HEK293 (cell line): ENCODE data around the gene UROC1.

Experiments used
- CTCF ChIA-PET: fragments of 350-600 bp; formaldehyde crosslinking; extraction: SDS; loops from one replicate; lab custom pipeline; 2021; ENCODE audit warnings: antibody characterized with exemption; lab: Yijun Ruan, JAX
- POLR2A ChIA-PET: fragments of 300-600 bp; formaldehyde crosslinking; extraction: SDS; loops from one replicate; lab custom pipeline; 2020; ENCODE audit warnings: antibody characterized with exemption, inconsistent platforms; lab: Yijun Ruan, JAX
- H3K27ac ChIP-seq: fragments of 200-500 bp; sonication (Bioruptor generic); 2 replicates; pipeline ENCODE4 v1.5.1; 2014; ENCODE audit warnings: low read depth, low read length, control low read depth, inconsistent platforms; ENCODE audit errors: extremely low read depth
- H3K36me3 ChIP-seq, 2 experiments: fragments of 200-500 bp in 1 of 2; sonication (Bioruptor generic) in 1 of 2; 1 replicate in 1 of 2; 2 replicates in 1 of 2; pipeline ENCODE4 v1.5.1; 2014 to 2017; ENCODE audit warnings: inconsistent platforms in 2 of 2, low read length in 2 of 2; ENCODE audit not compliant: control insufficient read depth in 2 of 2, insufficient read depth in 1 of 2
- H3K4me1 ChIP-seq: fragments of 200-500 bp; sonication (Bioruptor generic); 2 replicates; pipeline ENCODE4 v1.5.1; 2014; ENCODE audit warnings: mild to moderate bottlenecking, low read length, inconsistent platforms; ENCODE audit not compliant: control insufficient read depth, insufficient read depth
- H3K4me3 ChIP-seq: 2 replicates; pipeline ENCODE4 v1.5.1; 2011; ENCODE audit warnings: low read depth, mild to moderate bottlenecking, control low read depth, low read length, moderate library complexity
- H3K9me3 ChIP-seq: fragments of 200-500 bp; sonication (Bioruptor generic); 2 replicates; pipeline ENCODE4 v1.5.1; 2014; ENCODE audit warnings: low read depth, low read length, inconsistent platforms; ENCODE audit not compliant: control insufficient read depth, insufficient read depth
- REPIN1 ChIP-seq: fragments of 450-650 bp; formaldehyde crosslinking; IDR thresholded peaks from 2 replicates; pipeline ENCODE4 v1.5.1; 2017; ENCODE audit warnings: missing biosample characterization, missing genetic modification characterization, low read depth
- TRIM28 ChIP-seq: IDR thresholded peaks from 2 replicates; pipeline ENCODE4 v1.6.1; 2011; ENCODE audit warnings: low read length, control low read depth, borderline replicate concordance
- TSHZ1 ChIP-seq: fragments of 450-650 bp; formaldehyde crosslinking; IDR thresholded peaks from 2 replicates; pipeline ENCODE4 v1.5.1; 2016; ENCODE audit warnings: missing biosample characterization, missing genetic modification characterization, borderline replicate concordance
- ZNF146 ChIP-seq: fragments of 450-650 bp; formaldehyde crosslinking; IDR thresholded peaks from 2 replicates; pipeline ENCODE4 v1.5.1; 2016; ENCODE audit warnings: missing biosample characterization, missing genetic modification characterization
- ZNF148 ChIP-seq: fragments of 450-650 bp; formaldehyde crosslinking; IDR thresholded peaks from 2 replicates; pipeline ENCODE4 v1.5.0; 2017; ENCODE audit warnings: missing biosample characterization, missing genetic modification characterization, borderline replicate concordance
- ZNF391 ChIP-seq: fragments of 450-650 bp; formaldehyde crosslinking; IDR thresholded peaks from 2 replicates; pipeline ENCODE4 v1.5.1; 2016; ENCODE audit warnings: low read depth, missing biosample characterization, missing genetic modification characterization, borderline replicate concordance
- ZNF510 ChIP-seq: fragments of 450-650 bp; formaldehyde crosslinking; IDR thresholded peaks from 2 replicates; pipeline ENCODE4 v1.5.1; 2018; ENCODE audit warnings: mild to moderate bottlenecking, missing genetic modification characterization, missing biosample characterization; ENCODE audit not compliant: insufficient replicate concordance
- ZNF555 ChIP-seq: fragments of 450-650 bp; formaldehyde crosslinking; conservative IDR thresholded peaks from 2 replicates; pipeline ENCODE4 v1.5.1; 2017; ENCODE audit warnings: missing biosample characterization, mild to moderate bottlenecking, missing genetic modification characterization, inconsistent platforms
- ZNF585B ChIP-seq: fragments of 450-650 bp; formaldehyde crosslinking; IDR thresholded peaks from 2 replicates; pipeline ENCODE4 v1.5.1; 2016; ENCODE audit warnings: missing biosample characterization, missing genetic modification characterization
- ZNF596 ChIP-seq: fragments of 450-650 bp; IDR thresholded peaks from 2 replicates; pipeline ENCODE4 v1.5.0; 2018; ENCODE audit warnings: missing biosample characterization, mild to moderate bottlenecking, missing genetic modification characterization, moderate library complexity
- ZNF660 ChIP-seq: fragments of 450-650 bp; IDR thresholded peaks from 2 replicates; pipeline ENCODE4 v1.5.1; 2018; ENCODE audit warnings: missing biosample characterization, mild to moderate bottlenecking, missing genetic modification characterization
- ZSCAN18 ChIP-seq: fragments of 450-650 bp; formaldehyde crosslinking; IDR thresholded peaks from 2 replicates; pipeline ENCODE4 v1.5.1; 2016; ENCODE audit warnings: missing biosample characterization, missing genetic modification characterization
- TF ChIP-seq, protein P1 (sequence below): fragments of 450-650 bp; formaldehyde crosslinking; conservative IDR thresholded peaks from 2 replicates; pipeline ENCODE4 v1.5.1; 2016; ENCODE audit warnings: low read depth, missing biosample characterization, missing genetic modification characterization
- TF ChIP-seq, protein P2 (sequence below): fragments of 450-650 bp; formaldehyde crosslinking; IDR thresholded peaks from 2 replicates; pipeline ENCODE4 v1.5.1; 2016; ENCODE audit warnings: missing biosample characterization, missing genetic modification characterization
- TF ChIP-seq, protein P3 (sequence below): fragments of 450-650 bp; formaldehyde crosslinking; IDR thresholded peaks from 2 replicates; pipeline ENCODE4 v1.5.1; 2016; ENCODE audit warnings: missing biosample characterization, missing genetic modification characterization

UROC1 gene

GRCh38 chr3:126543457-126544061 lies 26.0 kb upstream of the UROC1 start (continued):
- TF ChIP-seq, protein P1, sequence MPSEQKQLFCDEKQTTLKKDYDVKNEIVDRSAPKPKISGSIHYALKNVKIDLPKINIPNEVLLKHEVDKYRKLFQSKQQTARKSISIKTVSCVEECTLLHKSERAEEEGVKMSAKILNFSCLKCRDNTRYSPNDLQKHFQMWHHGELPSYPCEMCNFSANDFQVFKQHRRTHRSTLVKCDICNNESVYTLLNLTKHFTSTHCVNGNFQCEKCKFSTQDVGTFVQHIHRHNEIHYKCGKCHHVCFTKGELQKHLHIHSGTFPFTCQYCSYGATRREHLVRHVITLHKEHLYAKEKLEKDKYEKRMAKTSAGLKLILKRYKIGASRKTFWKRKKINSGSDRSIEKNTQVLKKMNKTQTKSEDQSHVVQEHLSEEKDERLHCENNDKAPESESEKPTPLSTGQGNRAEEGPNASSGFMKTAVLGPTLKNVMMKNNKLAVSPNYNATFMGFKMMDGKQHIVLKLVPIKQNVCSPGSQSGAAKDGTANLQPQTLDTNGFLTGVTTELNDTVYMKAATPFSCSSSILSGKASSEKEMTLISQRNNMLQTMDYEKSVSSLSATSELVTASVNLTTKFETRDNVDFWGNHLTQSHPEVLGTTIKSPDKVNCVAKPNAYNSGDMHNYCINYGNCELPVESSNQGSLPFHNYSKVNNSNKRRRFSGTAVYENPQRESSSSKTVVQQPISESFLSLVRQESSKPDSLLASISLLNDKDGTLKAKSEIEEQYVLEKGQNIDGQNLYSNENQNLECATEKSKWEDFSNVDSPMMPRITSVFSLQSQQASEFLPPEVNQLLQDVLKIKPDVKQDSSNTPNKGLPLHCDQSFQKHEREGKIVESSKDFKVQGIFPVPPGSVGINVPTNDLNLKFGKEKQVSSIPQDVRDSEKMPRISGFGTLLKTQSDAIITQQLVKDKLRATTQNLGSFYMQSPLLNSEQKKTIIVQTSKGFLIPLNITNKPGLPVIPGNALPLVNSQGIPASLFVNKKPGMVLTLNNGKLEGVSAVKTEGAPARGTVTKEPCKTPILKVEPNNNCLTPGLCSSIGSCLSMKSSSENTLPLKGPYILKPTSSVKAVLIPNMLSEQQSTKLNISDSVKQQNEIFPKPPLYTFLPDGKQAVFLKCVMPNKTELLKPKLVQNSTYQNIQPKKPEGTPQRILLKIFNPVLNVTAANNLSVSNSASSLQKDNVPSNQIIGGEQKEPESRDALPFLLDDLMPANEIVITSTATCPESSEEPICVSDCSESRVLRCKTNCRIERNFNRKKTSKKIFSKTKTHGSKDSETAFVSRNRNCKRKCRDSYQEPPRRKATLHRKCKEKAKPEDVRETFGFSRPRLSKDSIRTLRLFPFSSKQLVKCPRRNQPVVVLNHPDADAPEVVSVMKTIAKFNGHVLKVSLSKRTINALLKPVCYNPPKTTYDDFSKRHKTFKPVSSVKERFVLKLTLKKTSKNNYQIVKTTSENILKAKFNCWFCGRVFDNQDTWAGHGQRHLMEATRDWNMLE = no peak
- no peak for TF ChIP-seq ZNF555 (tag by site-specific recombination)
- TF ChIP-seq, protein P2, sequence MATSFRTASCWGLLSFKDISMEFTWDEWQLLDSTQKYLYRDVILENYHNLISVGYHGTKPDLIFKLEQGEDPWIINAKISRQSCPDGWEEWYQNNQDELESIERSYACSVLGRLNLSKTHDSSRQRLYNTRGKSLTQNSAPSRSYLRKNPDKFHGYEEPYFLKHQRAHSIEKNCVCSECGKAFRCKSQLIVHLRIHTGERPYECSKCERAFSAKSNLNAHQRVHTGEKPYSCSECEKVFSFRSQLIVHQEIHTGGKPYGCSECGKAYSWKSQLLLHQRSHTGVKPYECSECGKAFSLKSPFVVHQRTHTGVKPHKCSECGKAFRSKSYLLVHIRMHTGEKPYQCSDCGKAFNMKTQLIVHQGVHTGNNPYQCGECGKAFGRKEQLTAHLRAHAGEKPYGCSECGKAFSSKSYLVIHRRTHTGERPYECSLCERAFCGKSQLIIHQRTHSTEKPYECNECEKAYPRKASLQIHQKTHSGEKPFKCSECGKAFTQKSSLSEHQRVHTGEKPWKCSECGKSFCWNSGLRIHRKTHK (tag by site-specific recombination) = no peak
- TF ChIP-seq ZNF585B (tag by site-specific recombination) = no peak
- no peak for TF ChIP-seq ZNF148 (tag by site-specific recombination)

DNA sequence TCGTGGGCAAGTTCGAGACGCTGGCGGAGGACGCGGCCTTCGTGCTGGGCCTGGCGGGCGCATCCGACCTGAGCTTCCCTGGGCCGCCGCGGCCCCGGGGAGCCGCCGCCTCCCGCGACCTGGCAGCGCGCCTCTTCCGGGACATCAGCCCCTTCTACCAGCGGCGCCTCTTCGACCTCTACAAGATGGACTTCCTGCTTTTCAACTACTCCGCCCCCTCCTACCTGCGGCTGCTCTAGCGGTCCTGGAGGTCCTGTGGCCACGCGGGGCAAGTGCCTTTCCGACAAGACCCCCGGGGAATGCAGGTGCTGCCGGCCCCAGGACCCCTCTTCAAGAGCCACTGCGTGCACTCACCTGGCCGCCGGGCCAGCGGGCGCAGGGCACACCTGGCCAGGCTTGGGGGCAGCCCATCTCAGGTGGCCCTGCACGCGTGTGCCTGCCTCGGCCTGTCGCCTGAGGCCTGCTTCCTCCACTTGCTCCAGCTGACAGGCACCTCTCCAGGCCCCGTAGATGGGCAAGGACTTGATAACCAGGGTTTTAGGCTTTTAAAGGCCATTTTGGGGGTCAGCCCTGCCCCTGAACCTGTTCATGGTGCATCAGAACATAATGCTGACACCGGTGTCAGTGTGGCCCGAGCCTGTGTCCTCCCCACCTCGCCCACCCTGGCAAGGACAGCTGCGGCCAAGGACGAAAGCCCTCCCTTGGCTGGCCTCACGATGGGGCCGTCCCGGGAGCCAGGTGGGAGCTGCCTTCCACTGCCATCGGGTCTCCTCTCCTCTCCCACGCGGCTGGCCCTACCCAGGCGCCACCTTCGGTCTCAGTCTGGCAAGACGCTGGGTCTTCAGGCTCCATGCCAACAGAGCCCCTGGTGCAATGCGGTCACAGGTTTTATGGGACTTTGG lies 25.0 kb upstream of the UROC1 start:
- ChIA-PET POLR2A (no interaction called here), CTCF (no interaction called here)
- H3K4me3 ChIP-seq = no peak overlapping the region
- H3K36me3 ChIP-seq = no peaks in the 10 kb centered on the region
- no peak overlapping the region for H3K27ac ChIP-seq
- H3K9me3 ChIP-seq = no peaks in the 10 kb centered on the region
- no peak for TF ChIP-seq TSHZ1 (tag by site-specific recombination)
- no peak for TF ChIP-seq ZNF146
- no peak for TF ChIP-seq REPIN1
- TF ChIP-seq ZNF510 (tag by site-specific recombination) = no peak
- no peak for TF ChIP-seq ZNF660 (tag by site-specific recombination)
- no peak for TF ChIP-seq ZNF391 (tag by site-specific recombination)
- no peak for TF ChIP-seq ZNF585B (tag by site-specific recombination)
- TF ChIP-seq TRIM28 = no peak
- no peak for TF ChIP-seq ZNF596 (tag by site-specific recombination)
- no peak for TF ChIP-seq ZSCAN18 (tag by site-specific recombination)
- TF ChIP-seq, protein P3, sequence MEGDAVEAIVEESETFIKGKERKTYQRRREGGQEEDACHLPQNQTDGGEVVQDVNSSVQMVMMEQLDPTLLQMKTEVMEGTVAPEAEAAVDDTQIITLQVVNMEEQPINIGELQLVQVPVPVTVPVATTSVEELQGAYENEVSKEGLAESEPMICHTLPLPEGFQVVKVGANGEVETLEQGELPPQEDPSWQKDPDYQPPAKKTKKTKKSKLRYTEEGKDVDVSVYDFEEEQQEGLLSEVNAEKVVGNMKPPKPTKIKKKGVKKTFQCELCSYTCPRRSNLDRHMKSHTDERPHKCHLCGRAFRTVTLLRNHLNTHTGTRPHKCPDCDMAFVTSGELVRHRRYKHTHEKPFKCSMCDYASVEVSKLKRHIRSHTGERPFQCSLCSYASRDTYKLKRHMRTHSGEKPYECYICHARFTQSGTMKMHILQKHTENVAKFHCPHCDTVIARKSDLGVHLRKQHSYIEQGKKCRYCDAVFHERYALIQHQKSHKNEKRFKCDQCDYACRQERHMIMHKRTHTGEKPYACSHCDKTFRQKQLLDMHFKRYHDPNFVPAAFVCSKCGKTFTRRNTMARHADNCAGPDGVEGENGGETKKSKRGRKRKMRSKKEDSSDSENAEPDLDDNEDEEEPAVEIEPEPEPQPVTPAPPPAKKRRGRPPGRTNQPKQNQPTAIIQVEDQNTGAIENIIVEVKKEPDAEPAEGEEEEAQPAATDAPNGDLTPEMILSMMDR = no peak
- H3K4me1 ChIP-seq = no peaks in the 10 kb centered on the region
